Tibial artery (tissue), 4 donors: ENCODE data around the gene KCNJ6.

Source experiments
- DNase-seq, 2 donors: peaks; one replicate each; pipeline ENCODE4 v3.0.0-alpha.2; 2019
- H3K27ac ChIP-seq, 2 donors: fragments of 200-600 bp; sonication (generic) in 1 of 2; 1 replicate in 1 of 2; 2 replicates in 1 of 2; pipeline ENCODE4 v1.5.1; 2018 to 2019; ENCODE audit warnings: mild to moderate bottlenecking in 1 of 2
- H3K27me3 ChIP-seq, 2 donors: fragments of 200-600 bp; sonication (generic) in 1 of 2; one replicate each; pipeline versions ENCODE4 v1.5.1 to v1.6.0; 2016 to 2019
- H3K36me3 ChIP-seq, 3 donors: fragments of 200-600 bp; sonication (generic) in 2 of 3; one replicate each; pipeline ENCODE4 v1.5.1; 2016 to 2019; ENCODE audit warnings: mild to moderate bottlenecking in 2 of 3
- H3K4me1 ChIP-seq, 4 donors: fragments of 200-600 bp; sonication (generic) in 2 of 4; 1 replicate in 3 of 4; 2 replicates in 1 of 4; pipeline ENCODE4 v1.5.1; 2016 to 2019
- H3K4me3 ChIP-seq, 2 donors: fragments of 200-600 bp; sonication (generic) in 1 of 2; 1 replicate in 1 of 2; 2 replicates in 1 of 2; pipeline ENCODE4 v1.5.1; 2018 to 2019; ENCODE audit warnings: mild to moderate bottlenecking in 2 of 2
- H3K9me3 ChIP-seq, 3 donors: fragments of 200-600 bp; sonication (generic) in 1 of 3; one replicate each; pipeline ENCODE4 v1.5.1; 2016 to 2019
- intact Hi-C: fragments of 100-400 bp; cut with DNase I; formaldehyde crosslinking; loops from one replicate; pipeline ENCODE4 v1.15.0; 2023; ENCODE audit warnings: low total_unique reads
- TF ChIP-seq, protein P1 (sequence below), 2 experiments: fragments of 200-600 bp in 1 of 2; fragments of 450-650 bp in 1 of 2; IDR thresholded peaks; one replicate each; pipeline ENCODE4 v1.5.1; 2017 to 2019; ENCODE audit warnings: antibody characterized with exemption in 2 of 2, mild to moderate bottlenecking in 1 of 2, moderate library complexity in 1 of 2

The KCNJ6 gene

DNA sequence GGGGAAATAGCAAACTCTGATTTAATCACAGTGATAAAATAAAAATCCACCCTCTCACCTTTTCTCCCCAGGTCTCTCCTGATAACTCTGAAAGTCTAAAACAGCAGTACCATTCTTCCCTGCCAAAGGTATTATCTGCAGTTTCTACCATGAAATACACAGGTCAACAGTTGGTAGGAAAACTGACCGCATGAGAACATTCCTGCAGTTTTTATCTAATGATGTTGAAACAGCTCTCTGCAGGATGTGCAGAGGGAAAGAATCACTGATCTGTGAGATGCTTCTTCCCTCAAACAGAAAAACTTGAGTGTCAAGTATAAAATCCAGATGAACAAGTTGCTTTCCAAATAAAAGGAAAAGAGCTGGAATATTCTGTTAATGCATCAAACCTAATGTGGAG is 39.1 kb downstream of the KCNJ6 start:
- intact Hi-C loops: no loop called here
- TF ChIP-seq, protein P1, sequence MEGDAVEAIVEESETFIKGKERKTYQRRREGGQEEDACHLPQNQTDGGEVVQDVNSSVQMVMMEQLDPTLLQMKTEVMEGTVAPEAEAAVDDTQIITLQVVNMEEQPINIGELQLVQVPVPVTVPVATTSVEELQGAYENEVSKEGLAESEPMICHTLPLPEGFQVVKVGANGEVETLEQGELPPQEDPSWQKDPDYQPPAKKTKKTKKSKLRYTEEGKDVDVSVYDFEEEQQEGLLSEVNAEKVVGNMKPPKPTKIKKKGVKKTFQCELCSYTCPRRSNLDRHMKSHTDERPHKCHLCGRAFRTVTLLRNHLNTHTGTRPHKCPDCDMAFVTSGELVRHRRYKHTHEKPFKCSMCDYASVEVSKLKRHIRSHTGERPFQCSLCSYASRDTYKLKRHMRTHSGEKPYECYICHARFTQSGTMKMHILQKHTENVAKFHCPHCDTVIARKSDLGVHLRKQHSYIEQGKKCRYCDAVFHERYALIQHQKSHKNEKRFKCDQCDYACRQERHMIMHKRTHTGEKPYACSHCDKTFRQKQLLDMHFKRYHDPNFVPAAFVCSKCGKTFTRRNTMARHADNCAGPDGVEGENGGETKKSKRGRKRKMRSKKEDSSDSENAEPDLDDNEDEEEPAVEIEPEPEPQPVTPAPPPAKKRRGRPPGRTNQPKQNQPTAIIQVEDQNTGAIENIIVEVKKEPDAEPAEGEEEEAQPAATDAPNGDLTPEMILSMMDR (IDR thresholded peaks at IDR 0.05): no peak

DNA sequence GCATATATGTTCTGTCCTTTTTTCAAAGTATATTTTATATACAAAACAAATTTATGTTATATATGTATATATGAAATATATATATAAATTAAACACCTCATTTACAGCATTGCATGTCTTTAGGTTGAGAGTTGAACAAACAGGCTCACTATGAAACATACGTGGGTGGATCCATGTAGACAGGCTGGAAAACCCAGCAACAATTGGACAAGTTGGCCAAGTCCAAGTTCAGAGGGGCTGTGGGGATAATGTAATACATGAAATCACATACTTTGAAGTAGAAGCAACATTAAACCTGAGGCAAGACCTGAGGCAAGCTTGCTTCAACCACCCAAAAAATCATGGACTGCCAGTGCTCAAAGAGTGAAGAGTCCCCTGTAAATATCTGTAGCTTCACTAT is 39.7 kb downstream of the KCNJ6 start:
- Histone ChIP-seq H3K27me3 (peaks cover 0 to 2% of the 10 kb centered on the region in 2 donors), H3K9me3 (no peaks in the 10 kb centered on the region), H3K4me3 (no peak overlapping the region), H3K36me3 (no peaks in the 10 kb centered on the region), H3K27ac (no peak overlapping the region), H3K4me1 (no peaks in the 10 kb centered on the region)
- intact Hi-C loops: no loop called here
- TF ChIP-seq, protein P1 (IDR thresholded peaks at IDR 0.05): no peak
- DNase-seq: no peak

More for the DNA sequence above, 39.1 kb downstream of the KCNJ6 start:
- Histone ChIP-seq H3K36me3 (no peaks in the 10 kb centered on the region), H3K4me3 (no peak overlapping the region), H3K4me1 (no peaks in the 10 kb centered on the region), H3K27ac (no peak overlapping the region), H3K27me3 (peaks cover 0 to 2% of the 10 kb centered on the region in 2 donors), H3K9me3 (no peaks in the 10 kb centered on the region)
- no peak for DNase-seq

GRCh38 chr21:37874904-37875780 is 41.1 kb downstream of the KCNJ6 start:
- intact Hi-C loops: no loop called here
- TF ChIP-seq, protein P1 (IDR thresholded peaks at IDR 0.05): no peak

DNA sequence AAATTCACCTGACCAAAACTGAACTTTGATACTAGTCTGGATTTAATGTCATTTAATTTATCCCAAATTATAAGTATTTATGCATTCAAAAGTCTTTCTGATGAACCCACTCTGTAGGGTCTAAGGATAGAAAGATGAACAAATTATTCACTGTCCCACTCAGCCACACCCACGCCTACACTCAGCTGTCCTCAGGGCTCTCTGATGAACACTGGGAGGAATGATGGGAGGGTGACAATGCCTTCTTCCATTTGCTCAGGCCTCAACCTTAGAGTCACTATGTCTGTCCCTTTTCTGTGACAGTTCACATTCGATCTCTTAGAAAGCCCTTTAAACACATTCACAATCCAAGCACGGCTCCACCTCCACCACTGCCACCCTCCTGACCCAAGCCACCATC is 41.8 kb downstream of the KCNJ6 start:
- intact Hi-C loops: no loop called here
- Histone ChIP-seq H3K27ac (no peak overlapping the region), H3K9me3 (no peaks in the 10 kb centered on the region), H3K36me3 (no peaks in the 10 kb centered on the region), H3K27me3 (peaks cover 0 to 2% of the 10 kb centered on the region in 2 donors), H3K4me1 (no peaks in the 10 kb centered on the region), H3K4me3 (no peak overlapping the region)
- no peak for DNase-seq
- TF ChIP-seq, protein P1 (IDR thresholded peaks at IDR 0.05): no peak

More at GRCh38 chr21:37874904-37875780, 41.1 kb downstream of the KCNJ6 start:
- Histone ChIP-seq H3K27me3 (peaks cover 0 to 2% of the 10 kb centered on the region in 2 donors), H3K27ac (no peak overlapping the region), H3K4me1 (no peaks in the 10 kb centered on the region), H3K4me3 (no peak overlapping the region), H3K9me3 (no peaks in the 10 kb centered on the region), H3K36me3 (no peaks in the 10 kb centered on the region)
- no peak for DNase-seq

DNA sequence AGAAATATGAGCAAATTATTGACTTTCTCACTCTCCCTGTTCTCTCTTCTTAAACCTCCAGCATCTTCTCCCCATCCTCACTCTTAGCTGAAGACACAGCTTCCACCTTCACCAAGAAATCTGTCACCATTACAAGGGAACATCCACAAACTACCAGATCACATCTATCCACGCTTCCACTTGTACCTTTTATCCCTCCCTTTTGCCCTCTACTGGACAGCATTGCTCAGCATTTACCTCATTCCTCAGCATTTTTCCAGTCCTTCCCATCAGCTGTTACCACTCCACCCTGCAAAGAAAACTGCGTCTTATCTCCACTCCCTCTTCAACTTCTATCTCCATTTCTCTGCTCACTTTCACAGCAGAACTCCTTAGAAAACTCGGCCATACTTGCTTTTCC is 42.6 kb downstream of the KCNJ6 start:
- Histone ChIP-seq H3K27ac (no peak overlapping the region), H3K36me3 (no peaks in the 10 kb centered on the region), H3K4me1 (no peaks in the 10 kb centered on the region), H3K27me3 (no peaks in the 10 kb centered on the region), H3K4me3 (no peak overlapping the region), H3K9me3 (no peaks in the 10 kb centered on the region)
- intact Hi-C loops: no loop called here
- DNase-seq: no peak
- TF ChIP-seq, protein P1 (IDR thresholded peaks at IDR 0.05): no peak
